KOPT-K1 (cell line): ENCODE measurements around the gene TCEAL3.
"Not testable (repeated sequence)": the region's sequence is repeated elsewhere in the genome, so short reads cannot be mapped to it uniquely, and the experiment has no call there.

Experiments used
- H3K27ac ChIP-seq: fragments of 200-600 bp; sonication (generic); 2 replicates; pipeline ENCODE4 v1.5.1; 2016; ENCODE audit warnings: antibody characterized with exemption, mild to moderate bottlenecking, low read depth, low read length; ENCODE audit not compliant: poor library complexity, severe bottlenecking
- H3K36me3 ChIP-seq: fragments of 200-600 bp; sonication (generic); 2 replicates; pipeline ENCODE4 v1.5.1; 2017; ENCODE audit warnings: antibody characterized with exemption, mild to moderate bottlenecking, low read length, moderate library complexity; ENCODE audit not compliant: insufficient read depth
- H3K9me3 ChIP-seq: fragments of 200-600 bp; sonication (generic); 2 replicates; pipeline ENCODE4 v1.5.1; 2017; ENCODE audit warnings: antibody characterized with exemption, low read length, mild to moderate bottlenecking; ENCODE audit not compliant: insufficient read depth, poor library complexity, severe bottlenecking

TCEAL3 gene

DNA sequence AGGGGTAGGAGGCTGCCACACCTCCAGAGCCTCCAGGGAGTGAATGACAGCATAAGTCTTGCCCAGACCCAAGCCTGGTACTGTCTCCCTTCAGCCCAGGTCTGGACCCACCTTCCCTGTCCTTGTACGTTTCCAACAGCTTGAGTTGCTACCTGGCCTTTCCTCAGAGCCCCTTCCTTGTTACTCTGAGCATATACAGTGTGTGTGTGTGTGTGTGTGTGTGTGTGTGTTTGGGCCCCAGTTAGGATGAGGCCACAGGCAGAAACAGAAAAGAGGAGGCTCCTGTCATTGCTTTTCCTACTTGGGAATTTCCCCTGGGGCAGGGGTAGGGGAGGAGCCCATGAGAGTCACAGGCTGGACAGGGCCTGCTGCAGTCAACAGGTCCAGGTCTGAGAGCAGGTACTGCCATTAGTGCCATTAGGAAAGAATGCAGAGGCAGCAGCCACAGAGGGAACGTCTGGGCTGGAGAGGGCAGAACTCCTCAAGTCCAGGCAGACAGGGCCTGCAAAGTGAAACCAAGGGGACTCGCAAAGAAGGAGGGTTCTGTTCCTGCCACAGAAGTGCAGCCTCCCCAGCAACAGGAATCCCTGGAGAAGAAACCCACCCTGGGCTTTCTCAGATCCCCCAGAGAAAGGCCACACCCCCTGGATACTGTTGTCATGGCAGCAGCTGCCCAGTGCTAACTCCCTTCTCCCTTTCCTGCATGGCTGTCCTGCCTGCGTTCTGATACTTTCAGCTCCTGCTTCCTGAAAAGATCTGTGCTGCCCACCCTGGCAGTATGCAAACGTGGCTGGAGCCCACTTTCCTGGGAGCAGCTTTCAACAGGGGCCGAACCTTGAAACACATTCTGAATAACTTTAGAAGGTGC, 30.9 kb downstream of the TCEAL3 start:
- not testable (repeated sequence) for H3K9me3 ChIP-seq, H3K27ac ChIP-seq, H3K36me3 ChIP-seq

GRCh38 chrX:103640401-103641155, 32.8 kb downstream of the TCEAL3 start:
- Histone ChIP-seq H3K36me3 (no peaks in the 10 kb centered on the region), H3K27ac (no peak overlapping the region), H3K9me3 (no peaks in the 10 kb centered on the region)

DNA sequence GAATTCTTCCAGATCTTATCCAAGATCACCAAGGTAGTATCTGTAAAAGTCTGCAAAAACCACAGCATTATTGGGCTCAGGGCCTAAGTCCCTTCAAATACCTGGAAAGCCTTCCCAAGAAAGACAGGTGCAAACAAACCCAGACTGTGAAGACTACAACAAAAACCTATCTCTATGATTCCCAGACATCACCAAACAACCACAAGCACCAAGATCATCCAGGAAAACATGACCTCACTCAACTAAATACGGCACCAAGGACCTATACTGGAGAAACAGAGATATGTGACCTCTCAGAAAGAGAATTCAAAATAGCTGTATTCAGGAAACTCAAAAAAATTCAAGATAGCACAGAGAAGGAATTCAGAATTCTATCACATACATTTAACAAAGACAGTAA, 36.4 kb downstream of the TCEAL3 start:
- no peak overlapping the region for H3K27ac ChIP-seq
- no peaks in the 10 kb centered on the region for H3K36me3 ChIP-seq
- no peaks in the 10 kb centered on the region for H3K9me3 ChIP-seq

- no peaks in the 10 kb centered on the region for H3K36me3 ChIP-seq
- H3K9me3 ChIP-seq: no peaks in the 10 kb centered on the region
- H3K27ac ChIP-seq: no peak overlapping the region
Measured at GRCh38 chrX:103647630-103648029, 39.9 kb downstream of the TCEAL3 start.

DNA sequence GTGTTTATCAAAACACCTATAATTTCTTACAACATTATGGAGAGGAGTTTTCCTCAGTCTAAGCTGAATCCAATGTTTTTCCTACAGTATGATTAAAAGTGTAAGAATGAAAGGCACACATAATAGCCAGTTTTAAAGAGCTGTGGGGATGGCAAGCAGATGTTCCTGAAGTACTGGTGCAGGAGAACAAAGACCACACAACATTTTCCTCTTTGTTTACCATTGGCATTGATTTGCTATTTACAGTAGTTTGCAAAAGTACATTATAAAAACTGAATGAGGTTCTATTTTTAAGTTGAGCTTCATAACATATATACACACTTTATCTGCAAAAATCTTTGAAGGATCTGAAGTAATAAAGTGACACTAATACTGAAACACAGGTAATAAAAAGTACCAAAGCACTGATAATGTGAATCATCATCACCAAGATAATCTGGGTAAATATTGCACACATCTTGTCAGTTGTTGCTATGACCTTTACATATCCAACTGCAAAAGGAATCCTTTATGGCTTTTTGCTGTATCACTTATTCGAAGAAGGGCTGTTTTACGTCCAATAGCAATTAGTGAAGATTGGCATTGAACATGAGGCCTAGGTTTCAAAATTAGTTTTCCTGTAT, 43.5 kb downstream of the TCEAL3 start:
- Histone ChIP-seq H3K36me3 (no peaks in the 10 kb centered on the region), H3K27ac (no peak overlapping the region)

DNA sequence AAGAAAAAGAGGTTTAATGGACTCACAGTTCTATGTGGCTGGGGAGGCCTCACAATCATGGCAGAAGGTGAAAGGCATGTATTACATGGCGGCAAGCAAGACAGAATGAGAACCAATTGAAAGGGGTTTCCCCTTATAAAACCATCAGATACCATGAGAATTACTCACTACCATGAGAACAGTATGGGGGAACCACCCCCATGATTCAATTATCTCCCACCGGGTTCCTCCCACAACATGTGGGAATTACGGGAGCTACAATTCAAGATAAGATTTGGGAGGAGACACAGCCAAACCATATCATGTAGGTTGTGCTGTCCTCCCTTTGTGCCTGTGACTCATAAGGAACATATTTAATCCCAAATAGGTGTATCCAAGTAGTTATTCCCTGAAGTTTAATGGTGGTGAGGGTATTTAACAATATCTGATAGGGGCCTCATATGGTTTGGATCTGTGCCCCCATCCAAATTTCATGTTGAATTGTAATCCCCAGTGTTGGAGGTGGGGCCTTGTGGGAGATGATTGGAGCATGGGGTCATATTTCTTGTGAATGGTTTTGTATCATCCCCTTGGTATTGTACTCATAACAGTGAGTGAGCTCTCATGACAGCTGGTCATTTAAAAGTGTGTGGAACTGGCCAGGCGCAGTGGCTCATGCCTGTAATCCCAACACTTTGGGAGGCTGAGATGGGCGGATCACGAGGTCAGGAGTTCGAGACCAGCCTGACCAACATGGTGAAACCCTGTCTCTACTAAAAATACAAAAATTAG, 47.7 kb downstream of the TCEAL3 start:
- not testable (repeated sequence) for H3K27ac ChIP-seq, H3K36me3 ChIP-seq, H3K9me3 ChIP-seq

More for the DNA sequence above, 43.5 kb downstream of the TCEAL3 start:
- H3K9me3 ChIP-seq: no peaks in the 10 kb centered on the region

DNA sequence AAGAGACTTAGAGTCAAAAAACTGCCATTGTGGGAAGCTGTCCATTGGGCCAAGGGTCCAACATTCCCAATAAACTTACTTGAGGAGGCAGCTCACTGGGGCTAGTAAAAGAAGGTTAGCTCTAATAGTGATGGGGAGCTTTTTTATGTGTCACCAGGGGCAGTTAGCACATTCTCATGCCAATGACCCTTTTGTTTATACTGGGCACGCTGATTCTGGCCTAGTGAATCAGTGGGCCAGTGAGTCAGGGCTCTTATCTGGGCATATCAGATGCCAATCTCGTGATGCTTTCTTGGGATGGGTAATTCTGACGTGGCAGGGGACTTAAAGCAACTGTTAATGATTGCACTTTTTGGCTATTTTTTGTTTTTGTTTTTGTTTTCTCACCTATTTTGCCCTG, 48.9 kb downstream of the TCEAL3 start:
- H3K9me3 ChIP-seq: no peaks in the 10 kb centered on the region
- no peaks in the 10 kb centered on the region for H3K36me3 ChIP-seq
- no peak overlapping the region for H3K27ac ChIP-seq

DNA sequence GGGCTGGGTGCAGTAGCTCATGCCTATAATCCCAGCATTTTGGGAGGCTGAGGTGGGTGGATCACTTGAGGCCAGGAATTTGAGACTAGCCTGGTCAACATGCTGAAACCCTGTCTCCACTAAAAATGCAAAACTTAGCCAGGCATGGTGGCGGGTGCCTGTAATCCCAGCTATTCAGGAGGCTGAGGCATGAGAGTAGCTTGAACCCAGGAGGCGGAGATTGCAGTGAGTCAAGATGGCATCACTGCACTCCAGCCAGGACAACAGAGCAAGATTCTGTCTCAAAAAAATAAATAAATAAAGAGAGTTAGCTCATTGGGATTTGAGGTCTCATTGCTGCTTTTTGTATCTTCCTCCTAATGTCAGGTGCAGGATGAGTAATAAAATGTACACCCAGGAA, 49.3 kb downstream of the TCEAL3 start:
- not testable (repeated sequence) for H3K36me3 ChIP-seq, H3K27ac ChIP-seq

GRCh38 chrX:103658681-103659433, 51.1 kb downstream of the TCEAL3 start:
- H3K36me3 ChIP-seq: no peaks in the 10 kb centered on the region
- H3K9me3 ChIP-seq: no peaks in the 10 kb centered on the region
- H3K27ac ChIP-seq: no peak overlapping the region

More for the DNA sequence above, 49.3 kb downstream of the TCEAL3 start:
- H3K9me3 ChIP-seq: not testable (repeated sequence)

DNA sequence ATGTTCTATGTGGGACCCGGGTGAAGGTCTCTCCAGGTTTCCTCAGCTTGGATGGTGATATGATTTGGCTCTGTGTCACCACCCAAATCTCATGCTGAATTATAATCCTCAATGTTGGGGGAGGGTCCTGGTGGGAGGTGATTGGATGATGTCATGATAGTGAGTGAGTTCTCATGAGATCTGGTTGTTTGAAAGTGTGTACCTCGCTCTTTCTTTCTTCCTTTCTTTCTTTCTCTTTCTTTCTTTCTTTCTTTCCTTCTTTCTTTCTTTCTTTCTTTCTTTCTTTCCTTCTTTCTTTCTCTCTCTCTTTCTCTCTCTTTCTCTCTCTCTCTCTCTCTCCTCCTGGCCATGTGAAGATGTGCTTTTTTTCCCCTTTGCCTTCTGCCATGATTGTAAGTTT, 51.7 kb downstream of the TCEAL3 start:
- H3K9me3 ChIP-seq, H3K27ac ChIP-seq, H3K36me3 ChIP-seq: not testable (repeated sequence)
